Esophagus muscularis mucosa (tissue), 4 donors: ENCODE data around the gene FEZ2. TPM values are rescaled to one million over a fixed set of nuclear protein-coding genes. Genes with fewer than 3 reads are reported as not detected.

Source experiments
- DNase-seq: peaks from one replicate; pipeline ENCODE4 v3.0.0-alpha.2; 2017; ENCODE audit errors: extremely low spot score
- H3K27ac ChIP-seq, 4 donors: fragments of 200-600 bp; sonication (generic); replicated peaks in 1 of 4; 1 replicate in 3 of 4; 2 replicates in 1 of 4; pipeline ENCODE4 v1.5.1; 2016 to 2019; ENCODE audit warnings: mild to moderate bottlenecking in 1 of 4
- H3K27me3 ChIP-seq, 4 donors: fragments of 200-600 bp; sonication (generic); one replicate each; pipeline versions ENCODE4 v1.5.1 to v1.6.0; 2016 to 2019
- H3K36me3 ChIP-seq, 4 donors: fragments of 200-600 bp; sonication (generic); one replicate each; pipeline ENCODE4 v1.5.1; 2016 to 2019
- H3K4me1 ChIP-seq, 4 donors: fragments of 200-600 bp; sonication (generic); one replicate each; pipeline ENCODE4 v1.5.1; 2016 to 2019
- H3K4me3 ChIP-seq, 4 donors: fragments of 200-600 bp; sonication (generic); 1 replicate in 2 of 4; 2 replicates in 2 of 4; pipeline ENCODE4 v1.5.1; 2016 to 2019; ENCODE audit warnings: mild to moderate bottlenecking in 4 of 4, moderate library complexity in 1 of 4
- H3K9me3 ChIP-seq, 4 donors: fragments of 200-600 bp; sonication (generic); 1 replicate in 3 of 4; 2 replicates in 1 of 4; pipeline ENCODE4 v1.5.1; 2016 to 2019
- CTCF ChIP-seq, 3 experiments: fragments of 200-600 bp in 2 of 3; fragments of 450-650 bp in 1 of 3; sonication (generic) in 2 of 3; IDR thresholded peaks; one replicate each; pipeline ENCODE4 v1.5.1; 2017 to 2019; ENCODE audit warnings: antibody characterized with exemption in 3 of 3, mild to moderate bottlenecking in 2 of 3, moderate library complexity in 1 of 3
- EP300 ChIP-seq: sonication (generic); formaldehyde crosslinking; IDR thresholded peaks from one replicate; pipeline ENCODE4 v1.6.1; 2017; ENCODE audit warnings: antibody characterized with exemption
- POLR2A ChIP-seq: fragments of 450-650 bp; IDR thresholded peaks from one replicate; pipeline ENCODE4 v1.6.1; 2017; ENCODE audit warnings: antibody characterized with exemption, moderate library complexity, mild to moderate bottlenecking, low read depth
- POLR2AphosphoS5 ChIP-seq, 2 donors: sonication (generic); formaldehyde crosslinking; IDR thresholded peaks; one replicate each; pipeline ENCODE4 v1.6.1; 2017; ENCODE audit warnings: antibody characterized with exemption in 2 of 2
- WGBS: methylation state at CpG from one replicate; pipeline ENCODE4 v1.1.5; 2018; 5-methylcytosine and 5-hydroxymethylcytosine counted together
- intact Hi-C: fragments of 100-400 bp; cut with DNase I; formaldehyde crosslinking; loops from one replicate; pipeline ENCODE4 v1.15.1; 2023
- total RNA-seq, 4 donors: library from RNA; depleted of rRNA; stranded (reverse); fragments of >200 nt; gene quantifications; one replicate each; pipeline versions ENCODE4 v1.1.0 to v1.2.1, GENCODE V29; 2016

FEZ2 gene
- total RNA-seq, 4 donors from 2014 or later, result 40.4 to 58.2 (median 45.2) TPM

DNA sequence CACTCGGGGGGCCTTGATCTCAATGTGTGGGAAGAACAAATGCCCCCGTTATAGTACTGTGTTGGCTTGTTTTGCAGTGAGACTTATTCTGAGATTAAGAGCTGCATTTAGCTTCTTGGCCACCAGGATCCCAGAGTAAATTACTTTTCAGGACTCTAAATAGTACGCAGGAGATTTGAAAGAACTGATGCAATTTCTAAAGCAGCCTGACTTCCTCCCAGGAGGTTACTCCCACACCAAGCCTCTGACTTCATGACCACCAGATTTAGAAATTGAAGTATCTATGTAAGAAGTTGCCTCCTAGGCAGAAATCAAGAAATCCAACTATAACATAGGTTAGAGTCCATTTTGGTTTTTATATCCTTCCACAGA is 67.0 kb downstream of the FEZ2 start:
- WGBS, result 70% methylated on average over 3 of the region's 3 CpGs
- H3K27me3 ChIP-seq, result no peaks in the 10 kb centered on the region
- H3K4me1 ChIP-seq, result peaks cover 0 to 12% (median 4%) of the 10 kb centered on the region in 4 donors
- H3K9me3 ChIP-seq, result no peaks in the 10 kb centered on the region
- intact Hi-C loops, result loop anchor here (10.0 kb wide), 1 partner anchor 134 kb away; no protein-coding TSS in a partner anchor
- no peak overlapping the region for H3K27ac ChIP-seq
- H3K36me3 ChIP-seq, result peaks cover 0 to 37% (median 16%) of the 10 kb centered on the region in 4 donors
- DNase-seq, result no peak
- H3K4me3 ChIP-seq, result no peak overlapping the region
- TF ChIP-seq CTCF (IDR thresholded peaks at IDR 0.05) (no peak), POLR2AphosphoS5 (IDR thresholded peaks at IDR 0.05) (no peak), POLR2A (no peak), EP300 (no peak)

DNA sequence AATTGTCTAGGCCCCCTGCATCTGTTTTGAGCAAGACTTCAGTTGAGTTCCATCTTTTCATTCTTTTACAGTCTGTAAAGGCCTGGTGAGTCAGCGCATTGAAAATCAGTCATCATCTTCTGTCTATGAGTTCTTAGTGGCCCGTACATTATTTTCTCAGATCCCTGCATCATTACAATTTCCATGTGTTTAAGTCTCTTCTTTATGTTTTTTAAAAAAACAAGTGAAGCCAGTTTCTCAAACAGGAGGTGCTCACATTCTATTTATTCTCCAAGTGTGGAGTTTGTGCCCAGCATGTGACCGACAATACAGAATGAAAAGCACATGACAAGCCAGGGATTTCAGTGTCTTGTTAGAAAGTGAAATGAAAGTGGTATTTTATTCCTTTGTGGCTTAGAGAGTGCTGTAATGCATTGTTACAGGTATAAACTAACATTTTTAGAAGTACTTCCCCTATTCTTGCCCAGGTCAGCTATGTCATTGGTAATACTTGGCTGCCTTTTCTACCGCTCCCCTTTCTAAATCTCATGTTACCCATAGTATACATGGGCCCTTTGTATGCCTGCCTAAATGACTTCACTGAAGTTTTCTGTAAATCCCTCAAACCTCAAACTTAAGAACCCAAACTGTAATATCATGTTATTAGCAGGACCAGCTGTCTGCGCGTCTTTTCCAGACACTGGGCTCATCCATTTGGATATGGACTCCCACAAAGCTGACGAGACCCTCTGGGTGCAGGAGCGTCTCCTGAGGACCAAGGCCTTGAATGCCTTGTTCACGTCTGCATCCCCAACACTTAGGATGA is 67.6 kb downstream of the FEZ2 start:
- no peak for DNase-seq
- Histone ChIP-seq H3K27me3 (no peaks in the 10 kb centered on the region), H3K36me3 (peaks cover 0 to 36% (median 18%) of the 10 kb centered on the region in 4 donors), H3K9me3 (no peaks in the 10 kb centered on the region), H3K4me1 (peaks cover 0 to 14% (median 4%) of the 10 kb centered on the region in 4 donors), H3K4me3 (no peak overlapping the region), H3K27ac (no peak overlapping the region)
- 92% methylated on average over 8 of the region's 9 CpGs for WGBS
- intact Hi-C loops, result loop anchor here (10.0 kb wide), 1 partner anchor 134 kb away; no protein-coding TSS in a partner anchor
- no peak for TF ChIP-seq EP300
- TF ChIP-seq POLR2A, result no peak
- TF ChIP-seq CTCF (IDR thresholded peaks at IDR 0.05), result no peak
- no peak for TF ChIP-seq POLR2AphosphoS5 (IDR thresholded peaks at IDR 0.05)

DNA sequence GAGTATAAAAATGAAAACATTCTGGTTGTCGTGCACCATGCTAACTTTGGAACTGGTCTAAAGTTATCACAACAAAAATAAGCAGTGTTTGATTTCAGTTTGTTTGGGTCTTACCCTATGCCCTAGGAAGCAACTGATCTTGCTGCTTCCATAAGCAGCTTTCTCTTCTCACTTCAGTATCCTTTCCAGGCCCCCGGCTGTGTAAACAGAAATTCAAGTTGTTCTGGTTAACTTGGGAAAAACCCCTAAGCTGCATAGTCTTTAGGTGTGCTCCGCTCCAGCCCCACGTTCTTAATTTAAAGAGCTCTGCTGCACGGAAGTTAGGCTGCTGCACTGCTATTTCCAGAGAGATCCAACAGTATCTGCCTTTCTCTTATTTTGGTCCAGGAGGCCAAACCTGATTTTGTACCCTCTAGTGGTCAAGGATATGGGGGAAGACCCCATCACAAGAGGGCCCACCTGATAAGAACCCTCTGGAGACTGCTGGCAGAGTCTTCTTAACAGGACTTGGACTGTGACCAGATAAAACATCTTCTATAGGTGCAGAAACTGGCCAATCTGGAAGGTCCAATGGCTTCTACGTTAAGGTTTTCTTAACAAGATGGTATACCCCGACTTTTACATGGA is 69.1 kb downstream of the FEZ2 start:
- DNase-seq, result no peak
- Histone ChIP-seq H3K9me3 (no peaks in the 10 kb centered on the region), H3K4me1 (peaks cover 0 to 17% (median 4%) of the 10 kb centered on the region in 4 donors), H3K4me3 (no peak overlapping the region), H3K36me3 (peaks cover 0 to 50% (median 24%) of the 10 kb centered on the region in 4 donors), H3K27me3 (no peaks in the 10 kb centered on the region), H3K27ac (no peak overlapping the region)
- 93% methylated on average over 7 of the region's 7 CpGs for WGBS
- TF ChIP-seq EP300 (no peak), POLR2AphosphoS5 (IDR thresholded peaks at IDR 0.05) (no peak)
- intact Hi-C loops, result no loop called here

- Histone ChIP-seq H3K27me3 (no peaks in the 10 kb centered on the region), H3K4me3 (no peak overlapping the region), H3K4me1 (peaks cover 0 to 17% (median 4%) of the 10 kb centered on the region in 4 donors), H3K36me3 (peaks cover 4 to 56% (median 29%) of the 10 kb centered on the region in 4 donors), H3K27ac (no peak overlapping the region), H3K9me3 (no peaks in the 10 kb centered on the region)
- DNase-seq, result no peak
- TF ChIP-seq POLR2AphosphoS5 (IDR thresholded peaks at IDR 0.05) (no peak), EP300 (no peak), POLR2A (no peak), CTCF (IDR thresholded peaks at IDR 0.05) (no peak)
- intact Hi-C loops, result no loop called here
- 86% methylated on average over 4 of the region's 4 CpGs for WGBS
These were observed 69.7 kb downstream of the FEZ2 start for GRCh38 chr2:36528274-36528673.

GRCh38 chr2:36526226-36526625 is 71.7 kb downstream of the FEZ2 start:
- intact Hi-C loops, result no loop called here

More at GRCh38 chr2:36526226-36526625, 71.7 kb downstream of the FEZ2 start:
- Histone ChIP-seq H3K9me3 (no peaks in the 10 kb centered on the region), H3K27ac (no peak overlapping the region), H3K4me3 (no peak overlapping the region), H3K4me1 (peaks cover 0 to 17% (median 4%) of the 10 kb centered on the region in 4 donors), H3K27me3 (no peaks in the 10 kb centered on the region), H3K36me3 (peaks cover 25 to 60% (median 35%) of the 10 kb centered on the region in 4 donors)
- DNase-seq, result no peak
- TF ChIP-seq EP300 (no peak), POLR2AphosphoS5 (IDR thresholded peaks at IDR 0.05) (no peak), CTCF (IDR thresholded peaks at IDR 0.05) (no peak), POLR2A (no peak)
- WGBS, result 59% methylated on average over 2 of the region's 2 CpGs
